Fibroblast of lung (primary cell): ENCODE results near the gene SORL1-AS1.

Experiments used
- CTCF ChIP-seq, 2 donors: IDR thresholded peaks in 1 of 2; conservative IDR thresholded peaks in 1 of 2; 1 replicate in 1 of 2; 2 replicates in 1 of 2; pipeline ENCODE4 v1.5.1; 2011 to 2012; ENCODE audit warnings: low read length in 2 of 2, control low read depth in 1 of 2, inconsistent platforms in 1 of 2, low read depth in 1 of 2, mild to moderate bottlenecking in 1 of 2
- EZH2 ChIP-seq: IDR thresholded peaks from 2 replicates; pipeline ENCODE4 v1.5.1; 2012; ENCODE audit warnings: low read length, control low read depth, mild to moderate bottlenecking; ENCODE audit errors: missing control alignments

GRCh38 chr11:121471167-121471566 lies 18.4 kb upstream of the SORL1-AS1 start:
- TF ChIP-seq CTCF (conservative IDR thresholded peaks at IDR 0.05 in 1 of 2, IDR thresholded peaks at IDR 0.05 in 1 of 2; ENCODE audit: low read depth in 1 of 2, low read length in 2 of 2) (no peak), EZH2 (no peak)
